ENCODE results near the gene CEP43.
A peak's percentile ranks its signal among the peaks of the same experiment; 100 is the strongest.

Gene CEP43

GRCh38 chr6:166999145-166999883, at the start of gene CEP43:
CEP43 (plus strand) TSS chr6:166999397; CDS start chr6:166999413, 16 bp downstream.
- peak; percentile 92 for DNase-seq

GRCh38 chr6:166949528-166950442, 49.4 kb upstream of the CEP43 start:
- no peak for DNase-seq

GRCh38 chr6:166950443-166950821, 48.8 kb upstream of the CEP43 start:
- no peak for DNase-seq

DNA sequence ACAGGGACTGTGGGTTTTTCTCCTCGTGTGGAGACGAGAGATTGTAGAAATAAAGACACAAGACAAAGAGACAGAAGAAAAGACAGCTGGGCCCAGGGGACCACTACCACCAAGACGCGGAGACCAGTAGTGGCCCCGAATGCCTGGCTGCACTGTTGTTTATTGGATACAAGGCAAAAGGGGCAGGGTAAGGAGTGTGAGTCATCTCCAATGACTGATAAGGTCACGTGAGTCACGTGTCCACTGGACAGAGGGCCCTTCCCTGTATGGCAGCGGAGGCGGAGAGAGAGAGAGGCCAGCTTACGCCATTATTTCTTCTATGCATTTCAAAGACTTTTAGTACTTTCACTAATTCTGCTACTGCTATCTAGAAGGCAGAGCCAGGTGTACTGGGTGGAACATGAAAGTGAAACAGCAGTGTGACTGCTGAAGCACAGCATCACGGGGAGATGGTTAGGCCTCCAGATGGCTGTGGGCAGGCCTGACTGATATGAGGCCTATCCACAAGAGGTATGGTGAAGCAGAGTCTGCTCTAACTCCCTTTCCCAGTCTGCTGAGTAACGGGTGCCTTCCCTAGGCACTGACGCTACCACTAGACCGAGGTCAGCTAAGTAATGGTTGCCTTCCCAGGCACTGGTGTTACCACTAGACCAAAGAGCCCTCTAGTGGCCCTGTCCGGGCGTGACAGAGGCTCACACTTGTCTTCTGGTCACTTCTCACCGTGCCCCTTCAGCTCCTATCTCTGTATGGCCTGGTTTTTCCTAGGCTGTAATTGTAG, 48.1 kb upstream of the CEP43 start:
- peak; percentile 82 for DNase-seq

GRCh38 chr6:166951670-166952060, 47.5 kb upstream of the CEP43 start:
- DNase-seq: no peak

GRCh38 chr6:166952121-166952520, 47.1 kb upstream of the CEP43 start:
- no peak for DNase-seq

- DNase-seq: peak; percentile 37
These were observed 46.4 kb upstream of the CEP43 start for GRCh38 chr6:166952567-166953486.

GRCh38 chr6:166954118-166954713, 45.0 kb upstream of the CEP43 start:
- DNase-seq: no peak

GRCh38 chr6:166955121-166955864, 43.9 kb upstream of the CEP43 start:
- peak; percentile 46 for DNase-seq

GRCh38 chr6:166955865-166956443, 43.2 kb upstream of the CEP43 start:
- no peak for DNase-seq

DNA sequence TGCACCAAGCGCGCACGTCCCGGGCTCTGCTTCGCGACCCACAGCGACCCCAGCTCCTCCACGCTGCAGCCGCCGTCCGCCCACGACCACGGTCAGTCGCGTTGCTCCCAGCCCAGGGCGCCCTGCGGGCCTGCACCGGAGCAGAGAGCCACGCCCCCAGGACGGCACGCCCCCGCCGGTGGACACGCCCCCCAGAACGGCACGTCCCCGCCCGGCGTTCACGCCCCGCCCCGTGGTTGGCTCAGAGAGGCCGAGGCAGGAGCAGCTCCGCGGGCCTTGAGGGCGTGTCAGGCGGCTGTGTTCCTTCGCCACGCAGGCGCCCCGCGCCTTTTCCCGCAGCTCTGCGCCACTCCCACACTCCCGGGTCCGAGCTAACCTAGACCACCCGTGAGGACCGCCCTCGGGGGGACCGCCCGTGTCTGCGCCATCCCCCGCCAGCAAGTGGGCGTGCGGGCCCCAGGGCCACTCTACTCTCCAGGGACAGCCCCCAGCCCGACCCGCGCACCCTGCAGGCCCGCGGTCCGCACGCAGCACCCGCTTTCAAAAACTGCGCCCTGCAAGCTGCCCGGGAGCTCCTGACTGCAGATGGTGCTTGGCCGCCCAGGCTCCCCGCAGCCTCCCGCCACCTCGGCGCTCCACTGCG, 42.6 kb upstream of the CEP43 start, which contains the start of gene RNASET2:
Gene RNASET2, minus strand, starts transcription at position 107 of the 643 bp plus-strand sequence. CDS start 368 bp downstream, outside the sequence.
- peak; percentile 100 for DNase-seq

GRCh38 chr6:166957087-166957804, 42.0 kb upstream of the CEP43 start:
- peak; percentile 65 for DNase-seq

- no peak for DNase-seq
These were observed 41.5 kb upstream of the CEP43 start for GRCh38 chr6:166957805-166958076.

DNA sequence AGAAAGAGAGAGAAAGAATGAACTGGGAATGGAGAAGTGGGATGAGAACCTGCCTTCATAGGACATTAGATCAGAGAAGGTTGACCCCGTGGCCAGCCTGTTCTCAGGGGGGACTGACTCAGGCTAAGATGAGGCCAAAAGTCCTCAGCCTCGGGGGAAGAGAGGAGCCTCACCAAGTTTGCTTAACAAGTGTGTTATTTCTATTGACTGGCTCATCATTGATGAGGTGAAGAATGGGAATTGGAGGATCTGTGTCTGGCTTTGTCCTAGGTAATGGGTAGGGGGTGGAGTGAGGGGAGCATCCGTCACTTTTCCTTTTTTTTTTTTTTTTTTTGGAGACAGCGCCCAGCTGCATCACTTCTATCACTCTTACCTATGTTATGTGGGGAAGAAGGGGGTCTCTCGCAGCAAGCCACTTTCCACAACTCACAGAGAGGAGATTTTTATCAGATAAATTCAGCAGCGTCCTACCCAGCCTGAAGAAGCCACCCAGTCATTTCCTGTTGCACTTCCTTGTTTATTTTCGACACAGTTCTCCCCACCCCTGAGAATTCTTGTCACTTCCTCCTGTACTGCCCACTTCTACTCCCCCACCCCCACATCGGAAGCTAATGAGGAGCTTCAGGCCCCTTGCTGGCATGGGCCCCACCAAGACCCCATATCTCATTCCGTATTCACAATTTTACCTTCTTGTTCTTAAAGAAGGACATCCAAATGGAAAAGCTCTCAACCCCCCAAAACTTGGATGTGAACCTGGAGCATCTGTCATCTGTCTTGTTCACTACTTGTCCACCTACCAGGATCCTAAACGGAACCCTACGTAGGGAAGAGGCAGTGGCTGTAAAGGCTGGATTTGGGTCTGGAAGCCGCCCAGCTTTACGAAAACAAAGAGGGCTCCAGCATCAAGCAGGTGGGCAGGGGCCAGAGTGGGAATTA, 40.0 kb upstream of the CEP43 start:
- DNase-seq: no peak

- no peak for DNase-seq
These were observed 39.1 kb upstream of the CEP43 start for GRCh38 chr6:166959911-166960608.

GRCh38 chr6:166960609-166960978, 38.6 kb upstream of the CEP43 start:
- no peak for DNase-seq

GRCh38 chr6:166966268-166966667, 32.9 kb upstream of the CEP43 start:
- no peak for DNase-seq
